GM12874 (cell line): ENCODE measurements around the gene SLC2A10.

Experiments used
- TF ChIP-seq, protein P1 (sequence below): IDR thresholded peaks from 2 replicates; pipeline ENCODE4 v1.5.1; 2011; ENCODE audit warnings: low read depth, mild to moderate bottlenecking, control low read depth, low read length, moderate library complexity; ENCODE audit not compliant: insufficient read depth

The SLC2A10 gene

DNA sequence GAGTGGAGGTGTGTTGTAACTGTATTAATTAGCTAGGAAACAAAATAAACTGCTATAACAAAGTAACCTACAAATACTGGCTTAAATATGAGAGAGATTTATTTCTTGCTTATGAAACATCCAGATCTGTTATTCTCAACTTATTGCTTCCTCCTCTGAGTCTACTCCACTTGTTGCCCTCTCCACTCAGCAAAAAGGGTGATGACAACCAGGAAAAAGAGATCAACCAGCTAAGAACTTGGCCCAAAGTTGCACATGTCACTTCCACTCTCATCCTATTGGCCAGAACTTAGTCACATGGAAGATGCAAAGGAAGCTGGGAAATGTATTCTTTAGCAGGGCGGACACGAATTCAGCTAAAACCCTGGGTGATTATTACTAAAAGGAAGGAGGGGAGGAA lies 15.0 kb upstream of the SLC2A10 start:
- TF ChIP-seq, protein P1, sequence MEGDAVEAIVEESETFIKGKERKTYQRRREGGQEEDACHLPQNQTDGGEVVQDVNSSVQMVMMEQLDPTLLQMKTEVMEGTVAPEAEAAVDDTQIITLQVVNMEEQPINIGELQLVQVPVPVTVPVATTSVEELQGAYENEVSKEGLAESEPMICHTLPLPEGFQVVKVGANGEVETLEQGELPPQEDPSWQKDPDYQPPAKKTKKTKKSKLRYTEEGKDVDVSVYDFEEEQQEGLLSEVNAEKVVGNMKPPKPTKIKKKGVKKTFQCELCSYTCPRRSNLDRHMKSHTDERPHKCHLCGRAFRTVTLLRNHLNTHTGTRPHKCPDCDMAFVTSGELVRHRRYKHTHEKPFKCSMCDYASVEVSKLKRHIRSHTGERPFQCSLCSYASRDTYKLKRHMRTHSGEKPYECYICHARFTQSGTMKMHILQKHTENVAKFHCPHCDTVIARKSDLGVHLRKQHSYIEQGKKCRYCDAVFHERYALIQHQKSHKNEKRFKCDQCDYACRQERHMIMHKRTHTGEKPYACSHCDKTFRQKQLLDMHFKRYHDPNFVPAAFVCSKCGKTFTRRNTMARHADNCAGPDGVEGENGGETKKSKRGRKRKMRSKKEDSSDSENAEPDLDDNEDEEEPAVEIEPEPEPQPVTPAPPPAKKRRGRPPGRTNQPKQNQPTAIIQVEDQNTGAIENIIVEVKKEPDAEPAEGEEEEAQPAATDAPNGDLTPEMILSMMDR, result no peak

DNA sequence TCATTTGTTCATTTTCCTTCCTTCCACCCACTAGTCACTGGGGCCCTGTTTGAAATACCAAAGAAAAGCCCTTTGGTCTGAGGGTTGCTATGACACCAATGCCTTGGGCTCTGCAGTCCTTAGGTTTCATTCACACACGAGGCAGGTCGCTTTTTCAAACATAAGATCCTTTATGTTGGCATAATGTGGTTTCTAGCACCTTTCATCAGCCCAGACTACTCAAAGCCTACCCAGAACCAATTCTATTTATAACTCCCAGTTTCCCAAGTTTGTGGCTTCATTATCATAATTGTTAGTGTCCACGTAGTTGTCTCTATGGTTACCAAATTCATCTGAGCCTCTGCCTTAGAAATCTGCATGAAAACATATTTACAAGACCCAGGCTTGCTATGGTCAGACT lies 13.6 kb upstream of the SLC2A10 start:
- TF ChIP-seq, protein P1, result no peak

DNA sequence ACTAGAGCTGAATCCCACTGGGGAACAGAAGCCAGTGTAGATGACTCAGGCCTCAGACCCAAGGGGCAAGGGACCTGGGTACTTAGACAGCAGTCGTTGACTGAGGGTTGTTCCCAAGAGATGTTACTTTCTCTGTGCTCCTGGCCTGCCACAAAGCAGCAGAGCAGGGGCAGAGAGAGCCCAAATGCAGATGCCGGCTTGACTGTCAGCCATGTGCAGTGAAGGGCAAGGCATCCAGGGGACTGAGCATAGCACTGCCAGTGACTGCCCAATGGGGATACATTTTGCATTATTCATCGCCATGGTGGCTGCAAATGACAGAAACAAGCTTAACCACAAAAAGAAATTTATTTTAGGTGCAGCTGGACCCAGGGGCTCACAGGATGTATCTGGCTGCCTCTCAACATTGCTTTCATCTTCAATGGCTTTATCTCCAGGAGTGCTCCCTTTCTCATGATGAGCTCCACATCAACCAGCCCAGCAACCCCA lies 12.6 kb upstream of the SLC2A10 start:
- TF ChIP-seq, protein P1, result no peak

DNA sequence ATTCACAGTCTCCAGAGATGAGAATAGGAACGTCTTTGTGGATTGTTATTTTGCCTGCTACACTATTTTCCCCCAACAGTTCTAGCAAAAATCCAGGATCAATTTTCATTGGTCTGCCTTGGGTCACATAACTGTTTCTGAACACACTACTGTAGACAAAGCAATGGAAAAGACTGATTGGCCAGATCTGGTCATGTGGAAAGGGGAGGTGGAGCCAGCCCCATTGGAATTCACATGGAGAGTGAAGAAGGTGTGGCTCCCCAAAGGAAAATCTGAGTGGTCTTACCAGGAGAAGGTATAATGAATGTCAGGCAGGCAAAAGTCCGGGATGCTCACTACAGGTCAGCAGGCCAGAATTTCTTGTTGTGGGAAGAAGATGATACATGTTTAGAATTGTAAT lies 10.7 kb upstream of the SLC2A10 start:
- TF ChIP-seq, protein P1, result no peak

DNA sequence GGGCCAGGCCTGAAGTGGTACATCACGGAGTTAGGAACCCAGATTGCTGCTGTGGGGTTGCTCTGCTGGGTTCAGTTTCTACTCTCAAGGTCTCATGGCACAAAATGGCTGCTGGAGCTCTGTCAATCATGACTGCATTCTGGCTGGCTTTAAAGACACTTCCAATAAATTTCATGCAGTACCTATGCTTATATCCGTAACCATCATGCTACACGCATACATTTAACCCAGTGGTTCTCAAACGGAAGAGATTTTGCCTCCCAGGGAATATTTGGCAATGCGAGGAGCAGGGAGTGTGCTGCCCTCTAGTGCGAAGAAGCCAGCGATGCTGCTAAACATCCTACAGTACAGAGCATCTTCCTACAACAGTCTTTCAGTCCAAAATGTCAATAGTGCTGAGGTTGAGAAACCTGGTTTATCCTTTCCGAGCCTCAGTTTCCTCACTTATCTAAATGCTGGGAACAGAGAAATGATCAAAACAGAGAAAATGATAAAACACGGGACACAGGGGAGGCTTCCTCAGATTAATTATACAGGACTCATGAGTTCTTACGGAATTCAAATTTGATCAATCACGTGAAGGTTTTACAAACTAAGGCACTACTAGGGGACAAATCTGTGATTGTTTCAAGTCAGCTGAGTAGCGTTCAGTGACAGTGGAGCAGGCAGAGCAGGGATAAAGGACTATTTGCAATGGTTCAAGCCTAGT lies 9.6 kb upstream of the SLC2A10 start:
- TF ChIP-seq, protein P1, result peak; percentile 44; the same call in 1 of the 2 replicates

DNA sequence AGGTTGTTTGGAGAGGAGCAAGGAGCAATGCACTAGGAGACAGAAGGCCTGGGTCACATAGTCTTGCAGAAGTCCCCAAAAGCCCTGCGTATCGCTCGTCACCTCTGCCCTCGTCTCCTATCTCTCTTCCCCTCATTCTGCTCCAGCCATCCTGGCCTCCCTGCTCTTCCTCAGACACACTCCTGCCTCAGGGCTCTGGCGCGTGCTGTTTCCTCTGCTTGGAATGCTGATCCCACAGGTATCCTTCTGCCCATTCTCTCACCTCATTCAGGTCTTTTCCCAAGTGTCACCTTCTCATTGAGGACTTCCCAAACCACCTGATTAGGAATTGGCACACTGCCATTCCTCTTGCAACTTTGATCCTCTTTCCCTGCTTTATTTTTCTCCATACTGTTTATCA lies 9.0 kb upstream of the SLC2A10 start:
- TF ChIP-seq, protein P1, result no peak

DNA sequence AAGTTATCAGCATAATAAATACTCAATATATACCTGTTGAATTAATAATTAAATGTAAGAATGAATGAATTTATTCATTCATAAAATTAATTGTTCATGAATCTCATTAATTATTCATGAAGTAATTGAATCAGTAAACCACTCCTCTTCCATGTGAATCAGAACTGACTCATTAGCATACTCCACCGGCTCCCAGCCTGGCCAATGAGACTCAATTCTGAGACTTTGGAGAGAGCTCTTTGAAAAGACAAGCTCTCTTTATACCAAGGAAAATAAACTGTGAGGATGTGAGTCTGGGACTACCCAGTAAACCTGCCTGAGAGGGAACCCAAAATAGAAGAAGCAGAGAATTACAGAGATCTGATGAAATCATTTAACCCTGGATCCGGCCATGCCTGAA lies 8.4 kb upstream of the SLC2A10 start:
- TF ChIP-seq, protein P1, result no peak
